HG02623 (cell line): ENCODE results near the gene DIDO1.
A peak's percentile ranks its signal among the peaks of the same experiment; 100 is the strongest.
"Not testable (repeated sequence)": the region's sequence is repeated elsewhere in the genome, so short reads cannot be mapped to it uniquely, and the experiment has no call there.

Experiments
- ATAC-seq: cut with Tn5 transposase; IDR thresholded peaks from one replicate; pipeline ENCODE4 v1.9.1; 2021; ENCODE audit warnings: moderate library complexity; ENCODE audit not compliant: unreplicated experiment

DIDO1 gene

DNA sequence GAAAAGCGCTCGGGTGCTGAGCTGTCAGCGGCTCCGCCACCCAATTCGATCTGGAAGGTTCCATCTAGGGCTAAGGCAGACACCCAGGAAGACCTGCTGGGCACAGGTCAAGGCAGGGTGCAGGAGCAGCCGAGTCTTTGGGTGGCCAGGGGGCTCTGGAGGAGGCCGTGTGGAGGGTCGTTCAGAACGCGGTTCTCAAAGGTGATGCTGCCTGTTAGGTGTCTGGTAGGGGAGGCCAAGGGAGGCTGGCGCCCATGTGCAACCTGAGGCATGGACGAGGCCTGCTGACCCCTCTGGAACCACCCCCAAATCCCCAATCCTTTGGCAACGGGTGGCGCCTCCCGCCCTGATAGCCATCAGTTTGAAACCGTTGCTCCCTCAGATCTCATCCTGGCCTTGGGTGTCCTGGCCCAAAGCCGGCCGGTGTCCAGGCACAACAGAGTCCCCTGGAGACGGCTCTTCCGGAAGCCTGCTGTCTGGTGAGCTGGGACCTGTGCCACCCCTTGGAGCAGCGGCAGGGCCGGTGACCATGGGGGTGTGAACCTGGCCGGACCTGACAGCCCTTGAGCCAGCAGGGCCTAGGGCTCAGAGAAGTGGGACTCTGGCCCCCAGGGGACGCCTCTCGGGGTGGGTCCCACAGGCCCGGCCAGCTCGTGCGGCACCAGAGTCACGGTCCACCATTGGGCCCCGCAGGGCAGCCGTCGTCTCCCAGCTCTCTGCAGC is 36.7 kb upstream of the DIDO1 start:
- ATAC-seq: no peak

DNA sequence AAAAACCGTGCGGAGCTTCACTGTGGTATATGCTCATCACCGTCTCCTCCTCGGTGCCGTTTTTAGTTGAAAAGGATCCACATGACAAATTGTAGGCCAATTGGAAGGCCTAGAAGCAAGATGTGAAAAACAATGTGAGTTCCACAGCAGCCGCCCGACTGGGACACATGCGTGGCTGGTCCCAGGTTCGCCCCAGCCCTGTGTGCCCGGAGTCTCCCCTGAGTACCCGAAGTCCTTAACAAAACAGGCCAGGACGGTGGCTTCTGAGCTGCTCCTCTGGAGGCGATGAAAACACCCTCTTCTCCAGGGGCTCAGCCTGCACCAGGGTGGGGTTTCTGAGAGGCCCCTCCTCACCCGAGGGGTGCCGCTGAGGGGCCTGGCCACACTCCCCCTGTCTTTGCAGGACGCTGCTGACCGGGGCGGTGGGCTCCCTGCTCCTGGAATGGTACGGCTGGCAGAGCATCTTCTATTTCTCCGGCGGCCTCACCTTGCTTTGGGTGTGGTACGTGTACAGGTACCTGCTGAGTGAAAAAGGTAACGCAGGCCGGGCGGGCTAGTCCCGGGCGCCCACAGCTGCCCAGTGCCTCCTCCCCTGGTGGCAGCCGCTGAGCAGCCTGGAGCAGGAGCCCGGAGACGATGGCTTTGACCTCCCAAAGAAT is 36.0 kb upstream of the DIDO1 start:
- no peak for ATAC-seq

DNA sequence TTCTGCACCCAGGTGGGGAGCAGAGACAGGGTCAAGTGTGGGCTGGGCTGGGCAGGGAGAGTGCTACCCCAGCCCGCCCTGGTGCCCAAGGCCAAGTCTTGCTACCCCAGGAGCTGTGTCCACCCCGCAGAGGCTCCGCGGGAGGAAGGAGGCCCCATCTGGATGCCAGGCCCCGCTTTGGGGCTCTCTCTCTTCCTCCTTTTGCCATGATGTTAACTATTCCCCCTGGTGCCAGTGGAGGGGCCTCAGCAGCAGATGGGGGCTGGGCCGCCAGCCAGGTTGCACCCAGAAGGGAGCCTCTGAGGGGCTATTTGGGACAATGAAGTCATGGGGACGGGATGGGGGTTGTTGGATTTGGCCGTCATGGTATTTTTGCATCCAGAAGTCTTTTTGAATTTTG is 35.5 kb upstream of the DIDO1 start:
- no peak for ATAC-seq

DNA sequence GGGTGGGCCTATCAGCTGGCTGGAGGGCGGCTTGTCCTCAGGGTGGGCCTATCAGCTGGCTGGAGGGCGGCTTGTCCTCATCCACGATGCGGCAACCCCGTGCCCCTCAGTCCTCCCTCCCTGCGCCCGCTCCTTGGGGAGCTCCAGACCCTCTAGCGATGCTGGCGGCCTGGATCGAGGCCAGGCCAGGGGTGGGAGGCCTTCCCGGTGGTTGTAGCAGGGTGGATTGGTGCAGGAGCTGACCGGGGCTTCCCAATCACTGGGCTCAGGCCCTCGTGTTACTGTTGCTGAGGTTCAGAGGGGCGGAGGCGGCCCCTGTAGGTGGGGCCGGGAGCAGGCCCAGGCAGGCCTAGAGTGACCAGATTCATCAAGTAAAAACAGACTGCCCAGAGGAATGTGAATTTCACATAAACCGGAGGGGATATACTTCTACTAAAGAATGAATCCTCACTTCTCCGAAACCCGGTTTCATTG is 35.0 kb upstream of the DIDO1 start:
- no peak for ATAC-seq

DNA sequence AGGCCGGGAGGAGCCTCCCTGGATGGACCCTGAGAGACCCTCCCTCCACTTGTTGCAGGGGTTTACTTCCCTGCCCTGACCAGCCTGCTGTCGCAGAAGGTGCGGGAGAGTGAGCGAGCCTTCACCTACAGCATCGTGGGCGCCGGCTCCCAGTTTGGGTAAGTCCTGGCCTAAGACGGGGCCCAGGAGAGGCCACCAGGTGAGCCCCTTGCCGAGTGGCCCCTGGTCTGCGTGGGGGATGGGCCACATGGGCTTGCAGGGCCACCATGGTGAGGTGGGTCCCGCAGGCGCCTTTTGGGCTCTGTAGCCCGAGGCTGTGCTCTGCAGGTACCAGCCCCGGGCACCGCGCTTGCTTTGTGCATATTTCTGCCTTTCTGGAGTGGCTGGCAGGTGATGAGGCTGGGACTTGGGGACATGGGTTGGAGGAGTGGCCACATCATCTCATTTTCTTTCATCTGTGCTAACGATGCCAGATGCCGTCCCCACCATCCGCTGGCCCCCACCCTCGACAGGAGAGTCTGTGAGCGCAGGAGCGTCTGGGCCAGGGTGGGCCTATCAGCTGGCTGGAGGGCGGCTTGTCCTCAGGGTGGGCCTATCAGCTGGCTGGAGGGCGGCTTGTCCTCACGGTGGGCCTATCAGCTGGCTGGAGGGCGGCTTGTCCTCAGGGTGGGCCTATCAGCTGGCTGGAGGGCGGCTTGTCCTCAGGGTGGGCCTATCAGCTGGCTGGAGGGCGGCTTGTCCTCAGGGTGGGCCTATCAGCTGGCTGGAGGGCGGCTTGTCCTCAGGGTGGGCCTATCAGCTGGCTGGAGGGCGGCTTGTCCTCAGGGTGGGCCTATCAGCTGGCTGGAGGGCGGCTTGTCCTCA is 34.4 kb upstream of the DIDO1 start:
- ATAC-seq: not testable (repeated sequence)

DNA sequence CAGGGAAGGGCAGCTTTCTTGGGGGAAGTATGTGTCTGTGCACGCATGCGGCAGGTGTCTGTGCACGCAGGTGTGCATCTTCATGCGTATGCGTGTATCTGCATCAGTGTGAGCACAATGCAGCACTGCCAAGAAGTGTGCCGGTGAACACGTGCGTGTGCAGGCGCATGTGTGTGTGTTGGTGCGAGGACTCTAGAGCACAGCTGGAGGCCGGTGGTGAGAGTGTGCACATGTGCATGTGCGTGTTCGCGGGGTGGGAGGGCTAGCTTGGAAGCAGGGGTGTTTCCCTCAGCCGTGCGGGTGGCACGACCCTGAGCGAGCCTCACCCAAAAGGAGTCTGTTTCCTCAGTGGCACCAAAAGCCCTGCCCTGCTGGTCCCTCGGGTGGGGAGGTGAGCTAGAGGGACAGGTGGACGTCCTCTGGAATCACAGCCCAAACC is 33.7 kb upstream of the DIDO1 start:
- ATAC-seq: no peak

DNA sequence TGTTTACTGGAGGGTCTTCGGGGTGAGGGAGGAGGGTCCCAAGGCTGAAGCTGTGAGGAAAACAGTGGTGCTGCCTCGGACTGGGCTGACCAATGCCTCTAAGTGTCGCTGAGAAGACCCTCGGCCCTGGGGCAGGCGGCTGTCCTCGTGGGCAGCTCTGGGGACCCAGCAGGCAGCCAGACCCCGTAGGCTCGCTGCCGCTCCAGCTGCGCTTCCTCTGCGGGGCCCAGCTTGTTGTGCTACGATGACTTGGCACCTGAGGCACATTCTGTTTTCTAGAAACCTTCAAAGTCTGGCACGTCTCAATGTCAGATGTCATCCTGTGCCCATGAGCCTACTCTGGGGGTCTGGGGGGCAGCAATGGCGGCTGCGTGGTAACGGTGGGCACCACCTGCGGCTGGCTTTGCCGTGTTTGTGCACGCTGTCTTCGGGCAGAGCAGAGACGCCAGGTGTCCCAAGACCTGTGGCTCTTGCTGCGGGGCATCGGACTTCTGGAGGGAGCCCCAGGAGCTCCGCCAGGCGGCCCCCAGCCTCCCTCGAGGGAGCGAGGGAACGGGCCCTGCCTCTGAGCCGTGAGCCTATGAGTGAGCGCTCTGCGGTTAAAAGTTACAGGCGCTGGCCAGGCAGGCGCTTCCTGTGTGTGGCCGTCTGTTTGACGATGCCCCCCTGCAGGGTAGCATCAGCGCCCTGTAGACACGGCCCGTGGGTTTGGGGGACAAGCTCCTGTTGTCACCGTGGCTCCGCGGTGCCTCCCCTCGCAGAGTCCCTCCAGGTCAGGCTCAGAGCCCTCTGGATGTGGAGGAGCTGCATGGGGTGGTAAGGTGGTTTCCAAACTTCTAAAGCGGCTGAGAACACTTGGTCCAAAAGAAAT is 33.0 kb upstream of the DIDO1 start:
- ATAC-seq: no peak

DNA sequence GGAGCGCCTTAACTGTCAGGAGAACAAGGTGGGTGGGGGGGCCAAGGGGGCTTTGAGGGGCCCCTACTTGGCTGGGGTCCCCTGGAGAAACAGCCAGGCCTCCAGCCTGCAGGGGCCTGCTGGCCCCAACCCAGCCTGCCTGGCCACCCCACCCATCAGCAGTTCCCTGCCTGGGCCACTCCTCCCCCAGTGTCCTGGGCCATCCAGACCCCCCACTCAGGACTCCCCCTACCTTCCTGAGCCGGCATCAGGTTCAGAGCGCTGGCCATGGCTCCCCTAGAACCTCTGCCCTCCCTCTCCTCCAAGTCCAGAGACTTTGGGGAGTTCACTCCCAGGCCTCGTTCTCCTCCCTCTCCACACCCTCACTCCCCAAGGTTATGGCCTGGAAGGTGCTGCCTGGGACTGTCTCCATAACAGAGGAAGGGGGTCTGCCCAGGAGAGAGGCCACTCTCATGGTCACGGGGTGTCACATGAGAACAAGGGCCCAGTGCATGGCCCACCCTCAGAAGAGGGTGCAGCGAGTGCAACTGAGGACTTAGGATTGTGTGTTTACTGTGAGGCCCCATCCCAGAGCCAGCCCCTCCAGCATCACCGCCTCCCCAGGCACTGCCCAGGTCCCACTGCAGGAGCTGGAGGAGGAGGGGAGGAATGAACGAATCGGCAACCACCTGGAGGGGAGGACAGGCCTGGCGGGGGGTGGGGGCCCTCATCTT is 32.2 kb upstream of the DIDO1 start:
- no peak for ATAC-seq

DNA sequence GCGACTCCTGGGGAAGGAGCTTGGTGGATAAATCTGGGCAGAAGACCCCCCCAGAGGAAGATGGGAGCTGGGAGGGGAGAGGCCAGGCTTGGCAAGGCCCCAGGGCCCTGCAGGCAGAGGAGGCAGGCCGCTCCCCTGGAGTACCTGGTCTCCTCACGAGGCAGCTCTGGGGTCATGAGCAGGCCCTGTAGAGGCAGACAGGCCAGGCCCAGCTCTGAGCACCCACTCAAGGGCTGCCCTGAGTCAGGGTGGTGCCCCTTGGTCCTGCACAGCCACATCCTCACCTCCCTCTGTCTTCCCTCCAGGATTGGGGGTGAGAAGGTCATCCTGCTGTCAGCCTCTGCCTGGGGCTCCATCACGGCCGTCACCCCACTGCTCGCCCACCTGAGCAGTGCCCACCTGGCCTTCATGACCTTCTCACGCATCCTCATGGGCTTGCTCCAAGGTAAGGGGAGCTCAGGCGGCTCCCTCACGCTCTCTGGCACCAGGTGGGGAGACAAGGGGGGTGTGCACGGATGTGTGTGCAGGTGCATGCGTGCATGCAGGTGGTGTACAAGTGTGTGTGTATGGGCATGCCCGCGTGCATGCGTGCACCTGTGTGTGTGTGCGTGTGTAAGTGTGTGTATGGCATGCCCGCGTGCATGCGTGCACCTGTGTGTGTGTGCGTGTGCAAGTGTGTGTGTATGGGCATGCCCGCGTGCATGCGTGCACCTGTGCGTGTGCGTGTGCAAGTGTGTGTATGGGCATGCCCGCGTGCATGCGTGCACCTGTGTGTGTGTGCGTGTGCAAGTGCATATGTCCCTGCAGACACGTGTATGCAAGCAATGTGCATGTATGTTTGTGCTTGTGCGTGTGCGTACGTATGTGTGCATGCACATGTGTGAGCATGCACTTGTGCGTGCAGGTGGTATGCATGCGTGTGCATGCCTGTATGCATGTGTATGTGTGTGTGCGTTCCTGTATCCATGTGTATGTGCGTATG is 31.1 kb upstream of the DIDO1 start:
- no peak for ATAC-seq

DNA sequence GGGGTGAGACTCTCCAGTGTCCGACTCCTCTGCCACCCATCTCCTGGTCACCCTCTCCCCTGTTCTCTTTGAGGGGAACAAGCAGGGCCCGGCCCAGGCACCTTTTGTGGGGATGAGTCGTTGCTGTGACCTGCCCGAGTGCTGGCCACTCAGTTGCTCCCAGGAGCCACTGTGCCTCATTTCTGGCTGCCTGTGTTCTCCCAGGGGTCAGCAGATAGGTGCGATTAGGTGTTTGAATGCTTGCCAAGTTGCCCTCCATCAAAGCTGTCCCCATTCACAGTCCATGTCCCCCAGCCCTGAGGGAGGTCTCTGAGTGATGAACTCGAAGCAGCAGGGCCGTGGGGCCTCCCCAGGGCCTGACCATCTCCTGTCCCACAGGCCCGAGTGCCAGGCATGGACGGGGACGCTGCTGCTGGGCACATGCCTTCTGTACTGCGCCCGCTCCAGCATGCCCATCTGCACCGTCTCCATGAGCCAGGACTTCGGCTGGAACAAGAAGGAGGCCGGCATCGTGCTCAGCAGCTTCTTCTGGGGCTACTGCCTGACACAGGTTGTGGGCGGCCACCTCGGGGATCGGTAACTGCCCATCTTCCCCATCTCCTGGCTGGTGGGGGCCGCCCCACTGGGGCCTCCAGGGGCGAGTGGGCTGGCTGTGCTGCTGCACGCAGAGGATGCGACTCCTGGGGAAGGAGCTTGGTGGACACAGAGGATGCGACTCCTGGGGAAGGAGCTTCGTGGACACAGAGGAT is 30.3 kb upstream of the DIDO1 start:
- ATAC-seq: no peak

DNA sequence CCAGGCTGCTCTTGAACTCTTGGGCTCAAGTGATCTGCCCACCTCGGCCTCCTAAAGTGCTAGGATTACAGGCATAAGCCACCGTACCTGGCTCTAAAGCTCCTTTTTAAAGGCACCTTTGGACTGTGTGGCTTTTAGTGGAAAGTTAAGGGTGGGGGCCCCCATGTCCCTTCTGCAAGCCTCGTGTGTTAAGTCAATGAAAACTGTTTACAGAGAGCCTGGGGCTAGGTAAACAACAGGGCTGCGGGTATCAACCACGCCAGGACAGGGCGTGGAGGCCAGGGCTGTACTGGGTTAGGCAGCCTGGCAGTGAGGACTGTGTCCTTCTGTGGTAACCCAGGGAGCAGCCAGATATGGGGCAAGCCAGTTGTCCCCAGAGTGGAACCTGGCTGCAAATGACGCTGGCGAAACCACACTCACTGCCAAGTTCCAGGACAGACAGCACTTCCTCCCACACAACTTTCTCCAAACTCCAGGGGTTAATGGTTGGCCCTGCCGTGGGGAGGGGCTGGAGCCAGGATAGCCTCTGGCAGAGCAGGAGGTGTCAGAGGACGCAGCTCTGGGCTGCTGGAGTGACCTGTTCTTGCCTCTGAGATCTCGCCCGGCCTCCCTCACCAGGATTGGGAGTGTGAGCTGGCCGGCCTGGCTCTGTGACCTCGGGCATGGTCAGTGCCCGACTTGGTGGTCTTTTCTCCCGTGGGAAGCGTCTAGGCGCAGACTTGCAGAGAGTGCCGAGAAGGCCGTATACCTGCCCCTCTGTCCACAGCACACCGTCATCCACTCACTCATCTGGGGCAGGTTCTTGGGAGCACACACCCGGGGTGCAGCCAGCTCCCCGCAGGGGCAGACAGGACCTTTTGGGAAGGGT is 29.4 kb upstream of the DIDO1 start:
- ATAC-seq: no peak

DNA sequence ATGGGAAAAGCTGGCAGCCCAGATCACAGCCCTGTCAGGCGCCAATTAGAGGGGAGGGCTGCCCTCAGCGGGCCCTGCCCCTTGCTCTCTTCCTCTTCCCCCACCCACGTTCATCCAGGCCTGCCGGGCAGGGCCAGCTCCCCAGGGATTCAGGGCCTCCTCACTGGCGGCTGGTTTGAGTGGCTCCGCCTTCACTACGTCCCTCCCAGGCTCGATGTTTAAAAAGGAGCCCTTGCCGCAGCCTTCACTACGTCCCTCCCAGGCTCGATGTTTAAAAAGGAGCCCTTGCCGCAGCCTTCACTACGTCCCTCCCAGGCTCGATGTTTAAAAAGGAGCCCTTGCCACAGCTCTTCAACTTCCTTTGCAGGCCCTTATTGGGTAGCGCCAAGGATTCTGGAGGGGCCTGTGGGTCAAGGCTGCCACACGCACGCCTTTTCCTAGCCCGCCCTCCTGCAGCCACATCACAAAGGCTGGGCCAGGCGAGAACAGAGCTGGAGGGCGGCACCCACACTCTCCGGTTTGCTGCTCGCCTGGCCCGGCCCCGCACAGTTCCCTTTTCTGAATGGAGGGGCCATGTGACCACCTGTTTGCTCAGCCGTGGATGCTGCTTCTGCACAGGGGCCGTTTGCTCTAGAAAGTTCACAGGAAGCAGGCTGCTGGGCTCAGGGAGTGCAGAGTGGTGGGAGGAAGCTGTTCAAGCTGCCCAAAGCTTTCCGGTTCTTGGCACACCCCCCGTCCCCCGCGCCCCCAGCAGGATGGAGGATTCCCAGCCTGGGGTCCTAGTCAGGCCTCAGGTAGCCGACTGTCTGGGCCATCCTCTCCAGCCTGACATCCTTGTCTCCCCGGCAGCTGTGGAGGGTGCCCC is 27.8 kb upstream of the DIDO1 start:
- ATAC-seq: peak; percentile 66

DNA sequence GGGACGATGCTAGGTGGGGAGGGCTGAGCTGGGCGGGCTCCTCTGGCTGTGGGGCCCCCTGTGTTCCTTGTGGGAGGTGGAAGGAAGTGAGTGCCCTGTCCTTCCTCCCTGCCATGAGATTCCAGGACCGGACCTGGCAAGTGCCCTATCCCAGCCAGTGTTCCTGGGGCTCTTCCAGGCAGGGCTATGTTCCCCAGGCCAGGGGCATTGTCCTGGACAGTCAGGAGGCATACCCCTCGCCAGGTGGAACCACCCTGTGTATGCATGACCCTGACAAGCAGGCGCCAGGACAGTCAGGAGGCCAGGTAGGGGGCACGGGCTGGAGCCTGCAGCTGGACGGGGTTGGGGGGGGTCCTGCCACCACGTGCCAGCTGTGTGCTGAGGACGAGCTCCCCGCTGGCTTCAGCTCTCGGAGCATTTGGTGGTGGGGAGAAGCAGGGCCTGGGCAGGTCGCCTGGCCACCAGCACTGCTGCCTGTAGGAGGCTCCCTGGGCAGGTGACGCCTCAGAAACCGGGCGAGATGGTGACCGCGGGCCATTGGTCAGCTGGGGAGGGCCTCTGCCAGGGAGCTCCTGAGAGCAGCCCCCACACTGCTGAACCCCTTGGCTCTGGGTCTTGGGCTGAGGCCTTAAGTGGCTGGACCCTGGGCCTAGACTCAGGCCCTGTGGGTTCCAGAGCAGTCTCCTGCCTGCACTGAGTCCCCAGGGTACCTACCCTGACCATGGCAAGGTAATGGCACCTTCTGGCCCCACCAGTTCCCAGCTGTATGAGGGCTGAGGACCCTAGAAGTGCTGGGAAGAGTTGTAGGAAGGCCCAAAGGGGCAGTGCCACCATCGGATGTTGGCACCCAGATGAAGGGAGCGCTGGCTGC is 26.9 kb upstream of the DIDO1 start:
- no peak for ATAC-seq

DNA sequence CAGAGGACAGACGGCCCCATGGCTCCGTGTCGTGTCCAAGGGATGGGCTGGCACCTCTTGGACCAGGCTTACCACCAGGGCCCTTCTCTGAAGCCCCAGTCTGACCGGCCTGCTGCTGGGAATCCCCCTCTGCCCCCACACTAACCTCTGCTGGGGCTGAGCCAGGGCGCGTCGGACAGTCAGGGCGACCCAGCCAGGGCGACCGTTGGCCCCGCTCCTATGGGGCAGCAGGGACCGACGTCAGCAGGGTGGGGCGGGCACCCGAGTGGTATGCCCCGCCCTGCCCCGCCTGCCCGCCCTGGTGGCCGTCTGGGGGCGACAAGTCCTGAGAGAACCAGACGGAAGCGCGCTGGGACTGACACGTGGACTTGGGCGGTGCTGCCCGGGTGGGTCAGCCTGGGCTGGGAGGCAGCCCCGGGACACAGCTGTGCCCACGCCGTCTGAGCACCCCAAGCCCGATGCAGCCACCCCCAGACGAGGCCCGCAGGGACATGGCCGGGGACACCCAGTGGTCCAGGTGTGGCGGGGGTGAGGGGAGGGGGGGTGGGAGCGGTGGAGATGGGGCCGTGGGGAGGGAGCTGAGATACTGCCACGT is 26.2 kb upstream of the DIDO1 start, which contains the start of gene SLC17A9:
Gene SLC17A9 (plus strand): TSS at position 337 of the 595 bp plus-strand sequence. CDS start 122 bp downstream, at position 459.
- ATAC-seq: peak; percentile 42

DNA sequence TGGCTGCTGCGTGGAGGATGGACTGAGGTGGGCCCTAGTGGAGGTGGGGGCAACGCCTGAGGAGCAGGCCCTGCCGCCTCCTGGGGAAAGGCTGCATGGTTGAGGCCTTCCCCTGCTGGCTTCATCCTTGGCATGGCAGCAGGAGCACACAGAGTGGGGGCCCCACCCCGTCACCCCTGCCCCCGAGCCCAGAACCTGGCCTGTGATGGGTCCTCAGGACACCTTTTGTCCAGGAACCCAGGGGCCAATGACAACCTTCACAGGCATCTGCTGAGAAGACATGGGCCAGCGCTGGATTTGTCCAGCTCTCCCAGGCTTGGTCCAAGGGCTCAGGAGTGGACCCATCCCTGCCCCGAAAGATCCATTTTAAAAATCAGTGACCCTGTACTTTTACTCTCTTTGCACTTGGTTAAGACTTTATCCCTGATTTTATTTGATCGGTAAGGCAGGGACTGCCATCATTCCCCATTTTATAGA is 25.6 kb upstream of the DIDO1 start:
- ATAC-seq: no peak
